HepG2 (cell line): Measurements from ENCODE around the gene MSH4. TPM values are rescaled to one million over a fixed set of nuclear protein-coding genes. Genes with fewer than 3 reads are reported as not detected.

Source experiments
- ARNTL ChIP-seq: sonication (generic); formaldehyde crosslinking; IDR thresholded peaks from 2 replicates; pipeline ENCODE4 v1.4.0; 2020; ENCODE audit warnings: mild to moderate bottlenecking, missing genetic modification reagents
- ELF3 ChIP-seq: IDR thresholded peaks from 2 replicates; pipeline ENCODE4 v1.6.1; 2016; ENCODE audit warnings: missing genetic modification reagents, missing compliant biosample characterization
- FOSL2 ChIP-seq: sonication (generic); formaldehyde crosslinking; IDR thresholded peaks from 2 replicates; pipeline ENCODE4 v1.4.0; 2020; ENCODE audit warnings: missing genetic modification reagents
- KLF6 ChIP-seq: IDR thresholded peaks from 2 replicates; pipeline ENCODE4 v1.8.0; 2016; ENCODE audit warnings: missing biosample characterization, missing genetic modification reagents
- NFE2 ChIP-seq: sonication (generic); formaldehyde crosslinking; IDR thresholded peaks from 2 replicates; pipeline ENCODE4 v1.4.0; 2020; ENCODE audit warnings: missing genetic modification reagents
- REPIN1 ChIP-seq: sonication (generic); formaldehyde crosslinking; IDR thresholded peaks from 2 replicates; pipeline ENCODE4 v1.8.0; 2022; ENCODE audit warnings: missing genetic modification reagents, low read depth, mild to moderate bottlenecking, borderline replicate concordance
- RFX5 ChIP-seq: IDR thresholded peaks from 2 replicates; pipeline ENCODE4 v1.6.1; 2011; ENCODE audit warnings: low read depth, low read length, improper control_type of control experiment
- SPEN ChIP-seq: sonication (generic); formaldehyde crosslinking; IDR thresholded peaks from 2 replicates; pipeline ENCODE4 v1.5.1; 2020; ENCODE audit warnings: low read depth, mild to moderate bottlenecking, missing genetic modification reagents
- TBL1XR1 ChIP-seq: fragments of 150-350 bp; IDR thresholded peaks from 2 replicates; pipeline ENCODE4 v1.6.1; 2014; ENCODE audit warnings: borderline replicate concordance, low read length; ENCODE audit not compliant: partially characterized antibody
- TBX2 ChIP-seq: sonication (generic); formaldehyde crosslinking; IDR thresholded peaks from 2 replicates; pipeline ENCODE4 v1.5.0; 2020; ENCODE audit warnings: missing genetic modification reagents, mild to moderate bottlenecking, borderline replicate concordance
- TCF12 ChIP-seq, 2 experiments: fragments of 450-650 bp in 1 of 2; sonication (generic) in 1 of 2; formaldehyde crosslinking in 1 of 2; IDR thresholded peaks; 2 replicates each; pipeline versions ENCODE4 v1.6.1 to v1.8.0; 2017 to 2022; ENCODE audit warnings: antibody characterized with exemption in 1 of 2, mild to moderate bottlenecking in 1 of 2, missing genetic modification reagents in 1 of 2, moderate library complexity in 1 of 2
- XBP1 ChIP-seq: sonication (generic); formaldehyde crosslinking; IDR thresholded peaks from 2 replicates; pipeline ENCODE4 v1.5.0; 2020; ENCODE audit warnings: missing genetic modification reagents
- ZFY ChIP-seq: sonication (generic); formaldehyde crosslinking; IDR thresholded peaks from 2 replicates; pipeline ENCODE4 v1.4.0; 2020; ENCODE audit warnings: missing genetic modification reagents
- ZNF205 ChIP-seq: IDR thresholded peaks from 2 replicates; pipeline ENCODE4 v1.6.1; 2018; ENCODE audit warnings: missing biosample characterization, missing genetic modification reagents
- ZNF274 ChIP-seq: sonication (generic); formaldehyde crosslinking; IDR thresholded peaks from 2 replicates; pipeline ENCODE4 v1.5.1; 2020; ENCODE audit warnings: mild to moderate bottlenecking, missing genetic modification reagents
- ZNF326 ChIP-seq: sonication (generic); formaldehyde crosslinking; IDR thresholded peaks from 2 replicates; pipeline ENCODE4 v1.4.0; 2020; ENCODE audit warnings: missing genetic modification reagents, borderline replicate concordance
- ZNF343 ChIP-seq: sonication (generic); formaldehyde crosslinking; IDR thresholded peaks from 2 replicates; pipeline ENCODE4 v1.4.0; 2020; ENCODE audit warnings: mild to moderate bottlenecking, missing genetic modification reagents
- ZNF451 ChIP-seq: sonication (generic); formaldehyde crosslinking; IDR thresholded peaks from 2 replicates; pipeline ENCODE4 v1.5.0; 2020; ENCODE audit warnings: mild to moderate bottlenecking, missing genetic modification reagents
- ZNF570 ChIP-seq: sonication (generic); formaldehyde crosslinking; IDR thresholded peaks from 2 replicates; pipeline ENCODE4 v1.4.0; 2020; ENCODE audit warnings: mild to moderate bottlenecking, missing genetic modification reagents, borderline replicate concordance
- ZNF720 ChIP-seq: sonication (generic); formaldehyde crosslinking; IDR thresholded peaks from 2 replicates; pipeline ENCODE4 v1.4.0; 2020; ENCODE audit warnings: missing genetic modification reagents
- ZNF770 ChIP-seq: sonication (generic); formaldehyde crosslinking; IDR thresholded peaks from 2 replicates; pipeline ENCODE4 v1.5.0; 2020; ENCODE audit warnings: mild to moderate bottlenecking, missing genetic modification reagents
- polyA plus RNA-seq, 8 experiments: library from polyadenylated mRNA; depleted of rRNA in 3 of 8; stranded (reverse) in 7 of 8; unstranded in 1 of 8; fragments of >200 nt; fragmentation: Illumina TruSeq in 4 of 8; extraction: Trizol in 4 of 8; gene quantifications; 2 replicates each; pipeline versions ENCODE4 v1.2.1 to v1.2.3, GENCODE V29; 2011 to 2016; ENCODE audit warnings: low read depth in 4 of 8, missing spikeins in 1 of 8, mixed read lengths in 1 of 8; ENCODE audit not compliant: insufficient read depth in 1 of 8
- total RNA-seq, 5 experiments: library from RNA; depleted of rRNA; stranded (reverse); fragments of >200 nt; fragmentation: Illumina TruSeq; extraction: Trizol; gene quantifications; 2 replicates each; pipeline ENCODE4 v1.2.3, GENCODE V29; 2016; ENCODE audit warnings: low read depth in 1 of 5
- TF ChIP-seq, protein P1 (sequence below): IDR thresholded peaks from 2 replicates; pipeline ENCODE4 v1.6.1; 2012; ENCODE audit warnings: low read depth, low read length, improper control_type of control experiment
- TF ChIP-seq, protein P2 (sequence below): sonication (generic); formaldehyde crosslinking; IDR thresholded peaks from 2 replicates; pipeline ENCODE4 v1.8.1; 2023; ENCODE audit warnings: mild to moderate bottlenecking, inconsistent platforms, moderate library complexity, missing genetic modification reagents, borderline replicate concordance
- TF ChIP-seq, protein P3 (sequence below): sonication (generic); formaldehyde crosslinking; IDR thresholded peaks from 2 replicates; pipeline ENCODE4 v1.4.0; 2020; ENCODE audit warnings: mild to moderate bottlenecking, missing genetic modification reagents

The MSH4 gene
- total and polyA plus RNA-seq, 2 of the 13 experiments (the other 11 are each of a cell fraction or from before 2014, with no cell fraction given): 0.01 to 0.09 TPM

DNA sequence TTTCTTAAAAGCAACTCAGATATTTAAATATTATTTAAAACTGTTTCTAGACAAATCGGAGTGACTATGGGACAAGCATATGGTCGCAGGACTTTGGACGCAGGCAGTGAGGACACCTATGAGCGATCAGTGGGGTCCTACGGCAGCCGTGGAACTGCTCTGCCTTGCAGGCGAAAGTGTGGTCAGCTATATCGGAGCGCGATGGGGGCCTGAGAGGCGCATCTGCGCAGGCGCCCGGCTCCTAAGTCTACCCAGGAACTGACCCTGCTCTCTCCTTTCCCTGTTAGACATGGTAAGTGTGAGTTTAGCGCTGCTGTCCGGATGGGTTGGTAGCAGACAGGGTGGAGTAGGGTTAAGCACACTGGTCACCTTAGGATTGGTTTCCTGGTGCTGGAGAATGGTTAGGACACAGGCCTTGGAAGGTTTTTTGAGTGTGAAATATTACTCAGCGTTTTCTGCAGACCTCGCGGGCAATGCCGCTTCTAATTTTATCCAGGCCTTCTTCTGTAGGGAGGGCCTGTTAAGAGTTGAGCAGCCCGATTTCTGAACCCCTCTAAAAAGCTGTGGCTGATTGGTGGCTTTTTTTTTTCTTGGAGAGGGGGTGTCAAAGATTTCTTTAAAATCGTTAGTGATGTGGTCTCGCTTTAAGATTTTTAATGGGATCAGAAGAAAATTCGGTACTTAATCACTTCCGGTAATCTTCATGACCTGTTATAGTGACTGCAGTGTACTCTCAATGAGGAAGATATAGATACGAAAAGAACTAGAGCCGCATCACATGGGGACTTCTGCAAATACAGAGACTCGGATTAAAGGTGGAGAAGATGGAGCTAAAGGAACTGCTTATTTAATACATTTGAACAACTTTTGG, 10.5 kb upstream of the MSH4 start, which contains the start of gene RABGGTB (continued):
- TF ChIP-seq, protein P1, sequence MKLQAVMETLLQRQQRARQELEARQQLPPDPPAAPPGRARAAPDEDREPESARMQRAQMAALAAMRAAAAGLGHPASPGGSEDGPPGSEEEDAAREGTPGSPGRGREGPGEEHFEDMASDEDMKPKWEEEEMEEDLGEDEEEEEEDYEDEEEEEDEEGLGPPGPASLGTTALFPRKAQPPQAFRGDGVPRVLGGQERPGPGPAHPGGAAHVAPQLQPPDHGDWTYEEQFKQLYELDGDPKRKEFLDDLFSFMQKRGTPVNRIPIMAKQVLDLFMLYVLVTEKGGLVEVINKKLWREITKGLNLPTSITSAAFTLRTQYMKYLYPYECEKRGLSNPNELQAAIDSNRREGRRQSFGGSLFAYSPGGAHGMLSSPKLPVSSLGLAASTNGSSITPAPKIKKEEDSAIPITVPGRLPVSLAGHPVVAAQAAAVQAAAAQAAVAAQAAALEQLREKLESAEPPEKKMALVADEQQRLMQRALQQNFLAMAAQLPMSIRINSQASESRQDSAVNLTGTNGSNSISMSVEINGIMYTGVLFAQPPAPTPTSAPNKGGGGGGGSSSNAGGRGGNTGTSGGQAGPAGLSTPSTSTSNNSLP: peak; percentile 50; the same call in 1 of the 2 replicates
- TF ChIP-seq XBP1 (CRISPR knock-in tag): 0 out of 2 replicates have a peak, but pooled peaks have one; percentile 21
- TF ChIP-seq KLF6: peak; percentile 77
- TF ChIP-seq, protein P2, sequence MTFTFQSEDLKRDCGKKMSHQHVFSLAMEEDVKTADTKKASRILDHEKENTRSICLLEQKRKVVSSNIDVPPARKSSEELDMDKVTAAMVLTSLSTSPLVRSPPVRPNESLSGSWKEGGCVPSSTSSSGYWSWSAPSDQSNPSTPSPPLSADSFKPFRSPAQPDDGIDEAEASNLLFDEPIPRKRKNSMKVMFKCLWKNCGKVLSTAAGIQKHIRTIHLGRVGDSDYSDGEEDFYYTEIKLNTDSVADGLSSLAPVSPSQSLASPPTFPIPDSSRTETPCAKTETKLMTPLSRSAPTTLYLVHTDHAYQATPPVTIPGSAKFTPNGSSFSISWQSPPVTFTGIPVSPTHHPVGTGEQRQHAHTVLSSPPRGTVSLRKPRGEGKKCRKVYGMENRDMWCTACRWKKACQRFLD: 0 out of 2 replicates have a peak, but pooled peaks have one; percentile 45
- TF ChIP-seq ZNF274 (CRISPR knock-in tag): peak; percentile 48; the same call in 1 of the 2 replicates
- no peak for TF ChIP-seq ZNF570 (CRISPR knock-in tag)
- peak; percentile 49 for TF ChIP-seq FOSL2 (CRISPR knock-in tag)
- no peak for TF ChIP-seq ZNF770 (CRISPR knock-in tag)
- 0 out of 2 replicates have a peak, but pooled peaks have one; percentile 27 for TF ChIP-seq ZNF451 (CRISPR knock-in tag)
- TF ChIP-seq ELF3: peak; percentile 79
- peak; percentile 79 for TF ChIP-seq RFX5
- no peak for TF ChIP-seq NFE2 (CRISPR knock-in tag)
- no peak for TF ChIP-seq TCF12 (IDR thresholded peaks at IDR 0.05)
- no peak for TF ChIP-seq TCF12 (CRISPR knock-in tag; IDR thresholded peaks at IDR 0.05)
- no peak for TF ChIP-seq TBL1XR1
- peak; percentile 96 for TF ChIP-seq SPEN (CRISPR knock-in tag)
- TF ChIP-seq ZNF343: peak; percentile 81; the same call in 1 of the 2 replicates
- TF ChIP-seq, protein P3, sequence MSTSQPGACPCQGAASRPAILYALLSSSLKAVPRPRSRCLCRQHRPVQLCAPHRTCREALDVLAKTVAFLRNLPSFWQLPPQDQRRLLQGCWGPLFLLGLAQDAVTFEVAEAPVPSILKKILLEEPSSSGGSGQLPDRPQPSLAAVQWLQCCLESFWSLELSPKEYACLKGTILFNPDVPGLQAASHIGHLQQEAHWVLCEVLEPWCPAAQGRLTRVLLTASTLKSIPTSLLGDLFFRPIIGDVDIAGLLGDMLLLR (CRISPR knock-in tag): no peak
- TF ChIP-seq ZNF720 (CRISPR knock-in tag): no peak
- peak; percentile 93 for TF ChIP-seq ZFY (CRISPR knock-in tag)
- no peak for TF ChIP-seq ZNF326 (CRISPR knock-in tag)
- TF ChIP-seq ZNF205: peak; percentile 80; the same call in 1 of the 2 replicates
- TF ChIP-seq ARNTL (CRISPR knock-in tag): 0 out of 2 replicates have a peak, but pooled peaks have one; percentile 23
- TF ChIP-seq TBX2: peak; percentile 23; the same call in 1 of the 2 replicates
- peak; percentile 92; the same call in 1 of the 2 replicates for TF ChIP-seq REPIN1 (CRISPR knock-in tag)
